HEK293 (cell line): Measurements from ENCODE around the gene BUD23.

Source experiments
- CTCF ChIA-PET: fragments of 350-600 bp; formaldehyde crosslinking; extraction: SDS; loops from one replicate; lab custom pipeline; 2021; ENCODE audit warnings: antibody characterized with exemption; lab: Yijun Ruan, JAX
- POLR2A ChIA-PET: fragments of 300-600 bp; formaldehyde crosslinking; extraction: SDS; loops from one replicate; lab custom pipeline; 2020; ENCODE audit warnings: antibody characterized with exemption, inconsistent platforms; lab: Yijun Ruan, JAX
- H3K27ac ChIP-seq: fragments of 200-500 bp; sonication (Bioruptor generic); 2 replicates; pipeline ENCODE4 v1.5.1; 2014; ENCODE audit warnings: low read depth, low read length, control low read depth, inconsistent platforms; ENCODE audit errors: extremely low read depth
- H3K36me3 ChIP-seq, 2 experiments: fragments of 200-500 bp in 1 of 2; sonication (Bioruptor generic) in 1 of 2; 1 replicate in 1 of 2; 2 replicates in 1 of 2; pipeline ENCODE4 v1.5.1; 2014 to 2017; ENCODE audit warnings: inconsistent platforms in 2 of 2, low read length in 2 of 2; ENCODE audit not compliant: control insufficient read depth in 2 of 2, insufficient read depth in 1 of 2
- H3K4me1 ChIP-seq: fragments of 200-500 bp; sonication (Bioruptor generic); 2 replicates; pipeline ENCODE4 v1.5.1; 2014; ENCODE audit warnings: mild to moderate bottlenecking, low read length, inconsistent platforms; ENCODE audit not compliant: control insufficient read depth, insufficient read depth
- H3K4me3 ChIP-seq: 2 replicates; pipeline ENCODE4 v1.5.1; 2011; ENCODE audit warnings: low read depth, mild to moderate bottlenecking, control low read depth, low read length, moderate library complexity
- H3K9me3 ChIP-seq: fragments of 200-500 bp; sonication (Bioruptor generic); 2 replicates; pipeline ENCODE4 v1.5.1; 2014; ENCODE audit warnings: low read depth, low read length, inconsistent platforms; ENCODE audit not compliant: control insufficient read depth, insufficient read depth
- GFI1B ChIP-seq: fragments of 450-650 bp; formaldehyde crosslinking; IDR thresholded peaks from 2 replicates; pipeline ENCODE4 v1.5.1; 2016; ENCODE audit warnings: missing biosample characterization, missing genetic modification characterization
- GLI2 ChIP-seq: fragments of 450-650 bp; formaldehyde crosslinking; IDR thresholded peaks from 2 replicates; pipeline ENCODE4; 2017; ENCODE audit warnings: missing biosample characterization, missing genetic modification characterization, low read depth, borderline replicate concordance
- GLI4 ChIP-seq: fragments of 450-650 bp; formaldehyde crosslinking; IDR thresholded peaks from 2 replicates; pipeline ENCODE4 v1.5.1; 2016; ENCODE audit warnings: missing biosample characterization, missing genetic modification characterization
- KLF9 ChIP-seq: fragments of 450-650 bp; formaldehyde crosslinking; IDR thresholded peaks from 2 replicates; pipeline ENCODE4 v1.5.1; 2016; ENCODE audit warnings: missing biosample characterization, missing genetic modification characterization, low read depth
- PRDM1 ChIP-seq: fragments of 450-650 bp; formaldehyde crosslinking; IDR thresholded peaks from 2 replicates; pipeline ENCODE4; 2016; ENCODE audit warnings: missing biosample characterization, missing genetic modification characterization
- PRDM4 ChIP-seq: fragments of 450-650 bp; formaldehyde crosslinking; IDR thresholded peaks from 2 replicates; pipeline ENCODE4 v1.5.1; 2017; ENCODE audit warnings: missing biosample characterization, missing genetic modification characterization
- SETDB1 ChIP-seq: IDR thresholded peaks from one replicate; pipeline ENCODE4 v1.6.1; 2017; ENCODE audit warnings: mild to moderate bottlenecking, low read length, moderate library complexity, mixed read lengths; ENCODE audit not compliant: insufficient read length
- ZFP3 ChIP-seq: fragments of 450-650 bp; formaldehyde crosslinking; IDR thresholded peaks from 2 replicates; pipeline ENCODE4 v1.5.1; 2016; ENCODE audit warnings: low read depth, missing biosample characterization, missing genetic modification characterization
- ZNF155 ChIP-seq: fragments of 450-650 bp; formaldehyde crosslinking; IDR thresholded peaks from 2 replicates; pipeline ENCODE4 v1.5.1; 2016; ENCODE audit warnings: missing biosample characterization, missing genetic modification characterization
- ZNF169 ChIP-seq: fragments of 450-650 bp; formaldehyde crosslinking; IDR thresholded peaks from 2 replicates; pipeline ENCODE4 v1.5.1; 2016; ENCODE audit warnings: missing biosample characterization, missing genetic modification characterization
- ZNF274 ChIP-seq, 2 experiments: fragments of 200-500 bp in 1 of 2; fragments of 450-650 bp in 1 of 2; sonication (Bioruptor generic) in 1 of 2; formaldehyde crosslinking in 1 of 2; IDR thresholded peaks; 2 replicates each; pipeline versions ENCODE4 v1.5.1 to v1.6.1; 2014 to 2016; ENCODE audit warnings: borderline replicate concordance in 1 of 2, inconsistent platforms in 1 of 2, low read length in 1 of 2, missing biosample characterization in 1 of 2, missing genetic modification characterization in 1 of 2
- ZNF354C ChIP-seq: fragments of 450-650 bp; formaldehyde crosslinking; IDR thresholded peaks from 2 replicates; pipeline ENCODE4 v1.5.1; 2016; ENCODE audit warnings: missing biosample characterization, missing genetic modification characterization, low read depth, borderline replicate concordance
- ZNF366 ChIP-seq: fragments of 450-650 bp; formaldehyde crosslinking; conservative IDR thresholded peaks from 2 replicates; pipeline ENCODE4 v1.5.1; 2016; ENCODE audit warnings: missing biosample characterization, missing genetic modification characterization
- ZNF501 ChIP-seq: fragments of 450-650 bp; formaldehyde crosslinking; IDR thresholded peaks from 2 replicates; pipeline ENCODE4 v1.5.1; 2016; ENCODE audit warnings: missing biosample characterization, missing genetic modification characterization
- ZNF529 ChIP-seq: fragments of 450-650 bp; formaldehyde crosslinking; IDR thresholded peaks from 2 replicates; pipeline ENCODE4 v1.5.1; 2017; ENCODE audit warnings: missing genetic modification characterization, missing biosample characterization; ENCODE audit not compliant: insufficient replicate concordance
- ZNF596 ChIP-seq: fragments of 450-650 bp; IDR thresholded peaks from 2 replicates; pipeline ENCODE4 v1.5.0; 2018; ENCODE audit warnings: missing biosample characterization, mild to moderate bottlenecking, missing genetic modification characterization, moderate library complexity
- ZNF626 ChIP-seq: fragments of 450-650 bp; sonication (Bioruptor Pico); formaldehyde crosslinking; IDR thresholded peaks from 2 replicates; pipeline ENCODE4 v1.5.1; 2018; ENCODE audit warnings: missing biosample characterization, missing genetic modification characterization, inconsistent platforms
- TF ChIP-seq, protein P1 (sequence below): fragments of 450-650 bp; formaldehyde crosslinking; IDR thresholded peaks from 2 replicates; pipeline ENCODE4 v1.5.1; 2017; ENCODE audit warnings: missing biosample characterization, missing genetic modification characterization
- TF ChIP-seq, protein P2 (sequence below): fragments of 450-650 bp; formaldehyde crosslinking; IDR thresholded peaks from 2 replicates; pipeline ENCODE4 v1.5.1; 2016; ENCODE audit warnings: missing biosample characterization, missing genetic modification characterization
- TF ChIP-seq, protein P3 (sequence below): fragments of 450-650 bp; formaldehyde crosslinking; IDR thresholded peaks from 2 replicates; pipeline ENCODE4 v1.5.1; 2017; ENCODE audit warnings: missing biosample characterization, missing genetic modification characterization

BUD23 gene

DNA sequence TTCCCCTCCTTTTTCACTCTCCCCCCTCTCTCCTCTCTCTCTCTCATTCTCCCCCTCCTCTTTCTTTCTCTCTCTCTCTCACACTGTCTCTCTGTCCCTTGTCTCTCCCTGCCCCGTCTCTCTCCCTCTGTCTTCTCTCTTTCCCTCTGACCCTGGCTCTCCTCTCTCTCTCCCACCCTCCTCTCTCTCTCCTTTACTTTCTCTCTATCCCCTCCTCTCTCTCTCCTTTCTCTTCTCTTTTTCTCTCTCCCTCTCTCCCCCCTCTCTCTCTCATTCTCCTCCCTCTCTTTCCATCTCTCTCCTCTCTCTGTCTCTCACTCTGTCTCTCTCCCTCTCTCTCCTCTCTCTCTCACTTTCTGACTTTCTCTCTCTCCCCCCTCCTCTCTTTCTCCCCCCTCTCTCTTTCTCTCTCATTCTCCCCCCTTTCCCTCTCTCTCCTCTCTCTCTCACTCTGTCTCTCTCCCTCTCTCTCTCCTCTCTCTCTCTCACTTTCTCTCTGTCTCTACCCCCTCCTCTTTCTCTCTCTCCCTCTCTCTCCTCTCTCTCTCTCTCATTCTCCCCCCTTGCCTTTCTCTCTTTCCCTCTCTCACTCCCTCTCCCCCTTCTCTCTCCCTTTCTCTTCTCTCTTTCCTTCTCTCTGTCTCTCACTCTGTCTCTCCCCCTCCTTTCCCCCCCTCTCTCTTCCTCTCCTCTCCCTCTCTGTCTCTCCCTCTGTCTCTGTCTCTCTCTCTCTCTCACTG lies 34.6 kb upstream of the BUD23 start (continued):
- TF ChIP-seq PRDM4 (tag by site-specific recombination) (no peak), ZNF169 (tag by site-specific recombination) (0 out of 2 replicates have a peak, but pooled peaks have one; percentile 42), KLF9 (tag by site-specific recombination) (0 out of 2 replicates have a peak, but pooled peaks have one; percentile 16), ZNF354C (tag by site-specific recombination) (no peak), GLI4 (tag by site-specific recombination) (no peak), PRDM1 (peak; percentile 92), ZNF529 (tag by site-specific recombination) (no peak), ZNF626 (no peak), ZNF366 (tag by site-specific recombination) (peak; percentile 90), ZNF596 (tag by site-specific recombination) (peak; percentile 98)

DNA sequence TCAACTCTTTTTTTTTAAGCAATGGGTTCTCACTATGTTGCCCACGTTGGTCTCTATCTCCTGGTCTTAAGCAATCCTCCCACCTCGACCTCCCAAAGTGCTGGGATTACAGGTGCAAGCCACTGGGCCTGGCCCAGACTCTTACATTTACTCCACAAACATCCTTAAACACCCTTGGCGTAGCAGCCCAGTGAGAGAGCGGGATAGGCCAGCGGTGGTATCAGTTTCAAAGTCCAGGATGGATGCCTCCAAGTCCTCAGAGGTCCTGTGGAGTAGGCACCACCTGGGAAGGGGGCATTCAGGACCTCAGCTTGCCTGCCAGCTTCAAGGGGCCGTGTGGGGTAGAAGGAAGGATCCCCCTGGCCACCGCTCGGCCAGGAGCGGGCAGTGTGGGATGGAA lies 33.8 kb upstream of the BUD23 start:
- Histone ChIP-seq H3K27ac (no peak overlapping the region), H3K36me3 (no peaks in the 10 kb centered on the region), H3K9me3 (no peaks in the 10 kb centered on the region), H3K4me3 (no peak overlapping the region), H3K4me1 (no peaks in the 10 kb centered on the region)
- CTCF ChIA-PET, result no interaction called here
- POLR2A ChIA-PET, result no interaction called here
- TF ChIP-seq, protein P1, sequence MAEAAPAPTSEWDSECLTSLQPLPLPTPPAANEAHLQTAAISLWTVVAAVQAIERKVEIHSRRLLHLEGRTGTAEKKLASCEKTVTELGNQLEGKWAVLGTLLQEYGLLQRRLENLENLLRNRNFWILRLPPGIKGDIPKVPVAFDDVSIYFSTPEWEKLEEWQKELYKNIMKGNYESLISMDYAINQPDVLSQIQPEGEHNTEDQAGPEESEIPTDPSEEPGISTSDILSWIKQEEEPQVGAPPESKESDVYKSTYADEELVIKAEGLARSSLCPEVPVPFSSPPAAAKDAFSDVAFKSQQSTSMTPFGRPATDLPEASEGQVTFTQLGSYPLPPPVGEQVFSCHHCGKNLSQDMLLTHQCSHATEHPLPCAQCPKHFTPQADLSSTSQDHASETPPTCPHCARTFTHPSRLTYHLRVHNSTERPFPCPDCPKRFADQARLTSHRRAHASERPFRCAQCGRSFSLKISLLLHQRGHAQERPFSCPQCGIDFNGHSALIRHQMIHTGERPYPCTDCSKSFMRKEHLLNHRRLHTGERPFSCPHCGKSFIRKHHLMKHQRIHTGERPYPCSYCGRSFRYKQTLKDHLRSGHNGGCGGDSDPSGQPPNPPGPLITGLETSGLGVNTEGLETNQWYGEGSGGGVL (tag by site-specific recombination), result no peak
- TF ChIP-seq GLI2 (tag by site-specific recombination) (no peak), ZNF169 (tag by site-specific recombination) (no peak), ZNF501 (no peak), ZFP3 (tag by site-specific recombination) (no peak), ZNF155 (tag by site-specific recombination) (no peak), SETDB1 (no peak), PRDM4 (tag by site-specific recombination) (no peak), GFI1B (no peak), ZNF354C (tag by site-specific recombination) (no peak), ZNF274 (IDR thresholded peaks at IDR 0.05; ENCODE audit: low read length) (no peak), ZNF274 (tag by site-specific recombination; IDR thresholded peaks at IDR 0.05; ENCODE audit: borderline replicate concordance) (no peak)
- TF ChIP-seq, protein P2, sequence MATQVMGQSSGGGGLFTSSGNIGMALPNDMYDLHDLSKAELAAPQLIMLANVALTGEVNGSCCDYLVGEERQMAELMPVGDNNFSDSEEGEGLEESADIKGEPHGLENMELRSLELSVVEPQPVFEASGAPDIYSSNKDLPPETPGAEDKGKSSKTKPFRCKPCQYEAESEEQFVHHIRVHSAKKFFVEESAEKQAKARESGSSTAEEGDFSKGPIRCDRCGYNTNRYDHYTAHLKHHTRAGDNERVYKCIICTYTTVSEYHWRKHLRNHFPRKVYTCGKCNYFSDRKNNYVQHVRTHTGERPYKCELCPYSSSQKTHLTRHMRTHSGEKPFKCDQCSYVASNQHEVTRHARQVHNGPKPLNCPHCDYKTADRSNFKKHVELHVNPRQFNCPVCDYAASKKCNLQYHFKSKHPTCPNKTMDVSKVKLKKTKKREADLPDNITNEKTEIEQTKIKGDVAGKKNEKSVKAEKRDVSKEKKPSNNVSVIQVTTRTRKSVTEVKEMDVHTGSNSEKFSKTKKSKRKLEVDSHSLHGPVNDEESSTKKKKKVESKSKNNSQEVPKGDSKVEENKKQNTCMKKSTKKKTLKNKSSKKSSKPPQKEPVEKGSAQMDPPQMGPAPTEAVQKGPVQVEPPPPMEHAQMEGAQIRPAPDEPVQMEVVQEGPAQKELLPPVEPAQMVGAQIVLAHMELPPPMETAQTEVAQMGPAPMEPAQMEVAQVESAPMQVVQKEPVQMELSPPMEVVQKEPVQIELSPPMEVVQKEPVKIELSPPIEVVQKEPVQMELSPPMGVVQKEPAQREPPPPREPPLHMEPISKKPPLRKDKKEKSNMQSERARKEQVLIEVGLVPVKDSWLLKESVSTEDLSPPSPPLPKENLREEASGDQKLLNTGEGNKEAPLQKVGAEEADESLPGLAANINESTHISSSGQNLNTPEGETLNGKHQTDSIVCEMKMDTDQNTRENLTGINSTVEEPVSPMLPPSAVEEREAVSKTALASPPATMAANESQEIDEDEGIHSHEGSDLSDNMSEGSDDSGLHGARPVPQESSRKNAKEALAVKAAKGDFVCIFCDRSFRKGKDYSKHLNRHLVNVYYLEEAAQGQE (tag by site-specific recombination), result no peak
- TF ChIP-seq, protein P3, sequence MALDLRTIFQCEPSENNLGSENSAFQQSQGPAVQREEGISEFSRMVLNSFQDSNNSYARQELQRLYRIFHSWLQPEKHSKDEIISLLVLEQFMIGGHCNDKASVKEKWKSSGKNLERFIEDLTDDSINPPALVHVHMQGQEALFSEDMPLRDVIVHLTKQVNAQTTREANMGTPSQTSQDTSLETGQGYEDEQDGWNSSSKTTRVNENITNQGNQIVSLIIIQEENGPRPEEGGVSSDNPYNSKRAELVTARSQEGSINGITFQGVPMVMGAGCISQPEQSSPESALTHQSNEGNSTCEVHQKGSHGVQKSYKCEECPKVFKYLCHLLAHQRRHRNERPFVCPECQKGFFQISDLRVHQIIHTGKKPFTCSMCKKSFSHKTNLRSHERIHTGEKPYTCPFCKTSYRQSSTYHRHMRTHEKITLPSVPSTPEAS (tag by site-specific recombination), result no peak
